ENCODE measurements around the gene ACTR1A.
A peak's percentile ranks its signal among the peaks of the same experiment; 100 is the strongest.

ACTR1A gene

GRCh38 chr10:102453502-102453901 is 49.0 kb downstream of the ACTR1A start:
- no peak for DNase-seq (ENCODE audit: low spot score)

- DNase-seq (ENCODE audit: low spot score), result peak; percentile 59
These were observed 49.7 kb downstream of the ACTR1A start for GRCh38 chr10:102452672-102453340.

DNA sequence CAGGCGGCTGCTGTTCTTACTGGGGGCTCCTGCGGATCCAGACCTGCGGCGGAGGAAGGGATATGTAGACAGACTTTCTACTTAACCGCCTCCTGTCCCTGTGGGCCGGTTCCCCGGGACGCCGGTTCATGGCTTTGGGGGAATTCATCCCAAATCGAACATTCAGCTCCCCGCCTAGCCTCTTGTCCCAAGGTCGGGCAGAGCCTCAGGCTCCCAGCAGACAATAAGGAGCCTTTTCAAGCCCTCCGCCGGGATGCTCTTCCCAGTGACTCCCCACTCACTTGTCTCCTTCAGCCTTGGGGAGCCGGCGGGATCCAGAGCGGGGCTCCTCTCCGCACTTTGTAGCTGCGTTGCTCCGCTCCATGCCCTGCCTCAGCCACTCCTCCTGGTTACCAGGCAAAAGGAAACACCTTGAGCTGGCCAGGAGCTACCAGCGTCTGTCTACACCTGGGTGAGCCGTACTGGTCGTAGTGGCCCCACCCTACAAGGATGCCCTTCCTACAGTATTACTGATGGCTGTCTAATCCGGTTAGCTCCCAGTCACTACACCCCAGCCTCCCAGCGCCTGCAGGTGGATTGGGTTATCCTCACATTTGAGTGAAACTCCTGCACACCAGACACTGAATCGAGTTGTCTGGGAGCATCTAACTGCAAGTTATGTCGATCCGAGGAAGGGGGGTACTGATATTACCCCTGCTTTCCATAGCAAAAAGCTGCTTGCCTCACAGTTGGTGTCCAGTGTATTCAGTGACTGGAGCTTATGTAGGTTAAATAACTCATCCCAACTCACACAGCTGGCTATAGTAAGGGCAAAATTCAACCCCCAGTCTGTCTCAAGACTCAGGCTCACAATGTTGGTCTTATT is 51.2 kb downstream of the ACTR1A start, which contains the start of gene C10orf95:
C10orf95 (minus strand) TSS at position 439 of the 865 bp plus-strand sequence. CDS start 450 bp downstream, outside the sequence.
- no peak for DNase-seq (ENCODE audit: low spot score)

- peak; percentile 91 for DNase-seq (ENCODE audit: low spot score)
These were observed 52.0 kb downstream of the ACTR1A start for GRCh38 chr10:102450374-102451104.

DNA sequence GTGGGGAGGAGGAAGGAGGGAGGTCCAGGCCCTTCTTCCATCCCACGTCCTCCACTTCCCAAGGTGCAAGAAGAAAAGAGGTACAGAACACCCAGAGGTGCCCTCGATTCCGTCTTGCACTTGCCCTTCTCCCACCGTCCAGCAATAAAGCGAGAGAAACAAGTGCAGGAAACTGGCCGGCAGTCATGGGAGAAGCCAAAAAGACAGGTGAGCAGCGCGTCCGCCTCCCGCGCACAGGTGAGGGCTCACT is 52.5 kb downstream of the ACTR1A start:
- DNase-seq (ENCODE audit: low spot score), result no peak

DNA sequence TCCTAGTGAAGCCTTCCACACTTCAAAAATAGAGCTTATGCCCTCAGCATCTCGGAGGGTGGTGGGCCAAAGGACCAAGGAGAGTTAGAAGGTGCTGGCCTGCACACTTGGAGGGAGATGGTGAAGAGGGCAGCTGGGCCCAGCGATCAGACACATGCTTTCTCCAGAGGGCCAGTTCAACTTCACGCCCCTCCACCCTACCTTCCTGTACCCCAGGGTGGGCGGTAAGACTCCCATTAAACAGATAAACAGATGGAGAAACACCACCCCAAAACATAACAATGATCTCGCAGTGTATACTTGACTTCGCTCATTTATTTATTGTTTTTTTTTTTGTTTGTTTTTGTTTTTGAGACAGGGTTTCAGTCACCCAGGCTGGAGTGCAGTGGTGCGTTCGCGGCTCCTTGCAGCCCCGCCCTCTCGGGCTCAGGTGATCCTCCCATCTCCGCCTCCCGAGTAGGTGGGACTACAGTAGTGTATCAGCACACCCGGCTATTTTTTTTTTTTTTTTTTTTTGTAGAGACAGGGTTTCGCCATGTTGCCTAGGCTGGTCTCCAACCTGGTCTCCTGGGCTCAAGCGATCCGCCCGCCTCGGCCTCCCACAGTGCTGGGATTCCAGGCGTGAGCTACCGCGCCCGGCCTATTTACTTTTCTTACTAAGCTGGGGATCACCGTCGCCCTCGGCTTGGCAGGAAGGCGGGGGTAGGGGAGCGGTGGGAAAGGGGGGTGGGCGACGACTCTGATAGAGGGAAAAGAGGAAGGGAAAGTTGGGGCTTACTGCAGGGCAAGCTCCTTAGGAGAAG is 53.0 kb downstream of the ACTR1A start:
- DNase-seq (ENCODE audit: low spot score), result peak; percentile 89

DNA sequence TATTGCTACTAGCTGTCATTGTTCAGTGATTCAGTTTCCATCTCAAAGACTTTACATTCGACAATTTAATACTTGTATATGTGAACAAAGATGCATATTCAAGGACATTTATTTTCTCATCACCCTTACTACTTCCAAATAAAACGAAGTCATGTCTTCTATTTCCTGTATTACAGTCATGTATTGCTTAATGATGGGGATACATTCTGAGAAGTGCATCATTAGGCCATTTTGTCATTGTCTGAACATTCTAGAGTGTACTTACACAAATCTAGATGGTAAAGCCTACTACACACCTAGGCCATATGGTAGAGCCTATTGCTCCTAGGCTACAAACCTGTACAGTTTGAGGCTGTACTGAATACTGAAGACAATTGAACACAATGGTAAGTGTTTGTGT is 57.7 kb downstream of the ACTR1A start:
- DNase-seq (ENCODE audit: low spot score), result no peak

GRCh38 chr10:102438374-102438773 is 64.1 kb downstream of the ACTR1A start:
- DNase-seq (ENCODE audit: low spot score), result no peak

DNA sequence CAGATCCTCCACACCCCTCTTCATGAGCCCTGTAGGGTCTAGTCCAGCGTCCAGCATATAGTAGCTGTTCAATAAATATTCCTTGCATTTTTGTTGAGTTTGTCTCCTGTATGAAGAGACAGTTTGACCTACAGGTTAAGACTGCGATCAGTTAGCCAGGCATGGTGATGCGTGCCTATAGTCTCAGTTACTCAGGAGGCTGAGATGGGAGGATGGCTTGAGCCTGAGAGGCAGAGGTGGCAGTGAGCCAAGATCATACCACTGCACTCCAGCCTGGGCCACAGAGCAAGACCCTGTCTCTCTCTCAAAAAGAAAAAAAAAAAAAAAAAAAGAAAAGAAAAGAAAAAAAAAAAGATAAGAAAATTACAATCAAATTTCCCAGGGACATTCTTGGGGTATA is 65.0 kb downstream of the ACTR1A start:
- DNase-seq (ENCODE audit: low spot score), result no peak

GRCh38 chr10:102436312-102436711 is 66.2 kb downstream of the ACTR1A start:
- no peak for DNase-seq (ENCODE audit: low spot score)

- DNase-seq (ENCODE audit: low spot score), result peak; percentile 47
These were observed 66.8 kb downstream of the ACTR1A start for GRCh38 chr10:102435529-102436233.

DNA sequence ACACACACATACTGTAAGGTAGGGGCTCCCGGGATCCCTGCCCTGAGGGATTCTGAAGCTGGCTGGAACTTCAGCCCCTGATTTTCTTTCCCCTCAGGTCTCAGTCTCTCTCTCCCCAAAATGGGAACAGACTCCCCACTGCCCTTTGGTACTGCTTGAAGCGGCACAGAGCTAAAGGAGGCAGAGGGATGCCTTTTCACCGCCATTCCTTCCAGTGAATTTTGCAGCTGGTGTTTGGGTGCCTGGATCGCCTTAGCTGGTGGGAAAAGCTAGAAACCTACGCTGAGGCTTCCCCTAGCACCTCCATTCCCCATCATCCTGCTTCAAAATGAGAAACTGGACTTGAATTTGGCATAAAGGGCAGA is 67.4 kb downstream of the ACTR1A start:
- DNase-seq (ENCODE audit: low spot score), result no peak

DNA sequence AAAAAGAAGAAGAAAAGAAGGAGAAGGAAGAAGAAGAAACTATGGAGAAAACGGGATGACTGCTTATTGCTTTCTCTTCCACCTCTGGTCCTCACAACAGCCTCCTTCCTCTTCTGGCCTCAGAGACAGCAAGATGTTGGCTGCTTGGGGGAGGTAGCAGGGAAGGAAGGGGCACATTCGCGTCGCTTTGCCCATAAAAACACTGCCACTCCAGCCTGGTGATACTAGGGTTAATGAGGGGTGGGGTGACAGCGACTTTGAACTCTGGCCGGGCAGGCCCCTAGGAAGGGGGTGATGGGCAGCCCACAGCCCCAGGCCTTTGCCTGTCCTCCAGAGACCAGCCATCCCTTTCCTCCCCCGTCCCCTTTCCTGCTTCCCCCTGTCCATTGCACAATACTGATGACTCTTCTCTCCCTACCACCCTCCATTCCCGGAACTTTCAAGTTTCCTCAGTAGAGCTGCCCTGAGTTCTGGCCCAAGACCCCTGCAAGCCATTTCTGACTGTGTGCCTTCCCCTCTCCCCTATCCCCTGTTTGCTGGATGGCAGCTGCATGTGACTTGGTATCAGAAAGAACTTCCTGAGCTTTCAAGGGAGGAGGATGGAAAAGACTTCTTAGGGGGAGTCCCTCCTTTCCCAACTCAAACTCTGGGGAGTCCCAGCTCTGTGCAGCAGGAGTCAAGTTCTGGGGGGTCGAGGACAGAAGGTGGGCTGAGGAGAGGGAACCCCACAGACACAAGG is 67.9 kb downstream of the ACTR1A start:
- DNase-seq (ENCODE audit: low spot score), result no peak

DNA sequence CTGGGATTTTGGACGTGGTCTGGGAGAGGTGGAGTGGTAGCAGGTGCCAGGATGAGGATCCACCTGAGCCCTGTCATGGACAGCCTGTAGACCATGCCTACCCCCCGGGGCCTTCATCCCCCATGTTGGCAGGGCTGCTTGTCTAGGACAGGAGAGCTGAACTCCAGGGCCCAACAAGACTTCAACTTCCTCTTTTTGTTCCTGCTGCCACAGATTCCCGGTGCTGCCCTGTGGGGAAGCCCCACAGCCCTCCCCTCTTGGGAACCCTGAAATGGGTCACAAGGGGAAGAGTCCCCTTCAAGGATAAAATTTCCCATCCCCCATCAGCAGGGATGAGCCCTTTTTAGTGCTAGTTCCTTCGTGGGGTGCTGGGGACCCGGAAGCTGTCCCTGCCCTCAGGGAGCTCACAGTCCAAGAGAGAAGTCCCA is 68.9 kb downstream of the ACTR1A start:
- no peak for DNase-seq (ENCODE audit: low spot score)

DNA sequence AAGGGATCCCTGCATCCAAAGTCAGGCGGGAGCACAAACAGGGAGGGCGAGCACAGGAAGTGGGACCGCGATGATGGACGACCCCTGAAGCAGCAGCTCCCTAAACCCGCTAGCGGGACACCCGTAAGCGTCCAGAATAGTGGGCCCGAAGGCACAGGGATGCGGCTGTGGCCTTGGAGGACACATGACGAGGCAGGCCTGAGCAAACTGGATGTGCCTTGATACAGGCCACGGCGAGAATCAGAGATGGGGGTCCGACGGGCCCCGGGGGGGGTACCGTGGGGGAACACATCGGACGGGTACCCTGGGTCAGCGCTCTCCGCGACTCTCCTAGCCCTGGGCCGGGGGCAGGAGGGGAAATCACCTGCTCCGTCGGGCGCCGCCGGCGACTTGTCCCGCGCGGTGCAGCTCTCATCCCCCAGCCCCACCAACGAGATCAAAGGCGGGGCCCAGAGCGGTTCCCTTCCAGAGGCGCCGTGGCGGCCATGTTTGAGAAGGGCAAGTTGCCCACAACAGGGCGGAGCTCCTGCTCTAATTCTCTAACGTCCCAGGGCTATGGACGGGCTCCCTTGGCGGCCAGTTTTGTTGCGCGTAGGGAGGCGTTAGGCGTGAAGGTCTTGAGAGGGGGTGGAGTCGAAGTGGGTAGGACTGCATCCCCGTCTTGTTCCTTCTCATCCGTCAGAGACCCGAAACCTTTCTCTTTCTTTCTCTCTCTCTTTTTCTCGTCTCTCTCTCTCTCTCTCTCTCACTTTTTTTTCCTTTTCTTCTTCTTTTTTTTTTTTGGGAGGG is 70.2 kb downstream of the ACTR1A start, which contains the start of gene CUEDC2:
CUEDC2 (minus strand) TSS at position 413 of the 789 bp plus-strand sequence. CDS start 7,386 bp downstream, outside the sequence.
- DNase-seq (ENCODE audit: low spot score), result peak; percentile 97

- DNase-seq (ENCODE audit: low spot score), result no peak
These were observed 70.9 kb downstream of the ACTR1A start for GRCh38 chr10:102431452-102432124.

DNA sequence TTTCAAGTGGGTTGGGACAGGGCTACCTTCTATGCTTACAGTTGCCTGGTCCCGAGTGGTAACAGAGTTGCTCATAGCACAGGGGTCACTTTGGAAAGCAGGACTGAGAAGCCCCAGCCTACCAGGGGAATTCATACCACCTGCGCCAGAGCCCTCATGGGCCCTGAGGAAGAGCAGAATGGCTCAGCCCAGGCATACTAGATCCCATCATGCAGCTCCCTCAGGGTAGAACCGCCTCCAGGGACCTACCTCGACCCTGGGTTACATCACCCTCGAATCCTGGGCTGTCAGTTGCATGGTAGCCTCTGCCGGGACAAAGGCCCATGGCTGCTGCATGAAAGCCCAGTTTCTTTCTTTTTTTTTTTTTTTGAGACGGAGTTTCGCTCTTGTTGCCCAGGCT is 73.0 kb downstream of the ACTR1A start:
- DNase-seq (ENCODE audit: low spot score), result no peak
